ENCODE results near the gene LSM7. TPM values are rescaled to one million over a fixed set of nuclear protein-coding genes. Genes with fewer than 3 reads are reported as not detected.

Gene LSM7
- total RNA-seq, 1 experiment from 2014 or later = 97.3 TPM

DNA sequence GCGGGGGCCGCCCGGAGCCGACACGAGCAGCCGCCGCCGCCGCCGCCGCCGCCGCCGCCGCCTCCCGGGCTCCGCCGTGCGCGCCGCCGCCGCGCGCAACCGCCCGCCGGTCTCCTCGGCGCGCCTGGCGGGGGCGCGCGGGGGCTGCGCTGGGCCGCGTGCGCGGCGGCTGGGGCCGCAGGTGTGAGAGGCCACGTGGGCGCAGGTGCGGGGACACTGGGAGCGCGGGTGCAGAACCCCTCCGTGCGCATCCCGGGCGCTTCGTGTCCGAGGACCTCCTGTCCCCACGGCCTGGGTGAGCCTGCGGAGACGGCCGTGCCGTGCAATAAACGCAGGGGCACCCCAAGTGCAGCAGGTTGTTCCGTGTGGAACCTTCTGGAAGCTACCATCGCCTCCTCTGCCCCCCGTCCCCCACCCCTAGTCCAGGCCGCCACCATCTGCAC, 20.3 kb downstream of the LSM7 start, which contains the start of gene LINGO3:
Gene LINGO3 (minus strand): TSS at position 41 of the 443 bp plus-strand sequence. CDS start 16,378 bp downstream, outside the sequence.
- no peak within 1 kb of the TSS for H3K4me3 ChIP-seq (ENCODE audit: low read depth in 2 of 2, low read length in 2 of 2)
- TF ChIP-seq, protein P1, sequence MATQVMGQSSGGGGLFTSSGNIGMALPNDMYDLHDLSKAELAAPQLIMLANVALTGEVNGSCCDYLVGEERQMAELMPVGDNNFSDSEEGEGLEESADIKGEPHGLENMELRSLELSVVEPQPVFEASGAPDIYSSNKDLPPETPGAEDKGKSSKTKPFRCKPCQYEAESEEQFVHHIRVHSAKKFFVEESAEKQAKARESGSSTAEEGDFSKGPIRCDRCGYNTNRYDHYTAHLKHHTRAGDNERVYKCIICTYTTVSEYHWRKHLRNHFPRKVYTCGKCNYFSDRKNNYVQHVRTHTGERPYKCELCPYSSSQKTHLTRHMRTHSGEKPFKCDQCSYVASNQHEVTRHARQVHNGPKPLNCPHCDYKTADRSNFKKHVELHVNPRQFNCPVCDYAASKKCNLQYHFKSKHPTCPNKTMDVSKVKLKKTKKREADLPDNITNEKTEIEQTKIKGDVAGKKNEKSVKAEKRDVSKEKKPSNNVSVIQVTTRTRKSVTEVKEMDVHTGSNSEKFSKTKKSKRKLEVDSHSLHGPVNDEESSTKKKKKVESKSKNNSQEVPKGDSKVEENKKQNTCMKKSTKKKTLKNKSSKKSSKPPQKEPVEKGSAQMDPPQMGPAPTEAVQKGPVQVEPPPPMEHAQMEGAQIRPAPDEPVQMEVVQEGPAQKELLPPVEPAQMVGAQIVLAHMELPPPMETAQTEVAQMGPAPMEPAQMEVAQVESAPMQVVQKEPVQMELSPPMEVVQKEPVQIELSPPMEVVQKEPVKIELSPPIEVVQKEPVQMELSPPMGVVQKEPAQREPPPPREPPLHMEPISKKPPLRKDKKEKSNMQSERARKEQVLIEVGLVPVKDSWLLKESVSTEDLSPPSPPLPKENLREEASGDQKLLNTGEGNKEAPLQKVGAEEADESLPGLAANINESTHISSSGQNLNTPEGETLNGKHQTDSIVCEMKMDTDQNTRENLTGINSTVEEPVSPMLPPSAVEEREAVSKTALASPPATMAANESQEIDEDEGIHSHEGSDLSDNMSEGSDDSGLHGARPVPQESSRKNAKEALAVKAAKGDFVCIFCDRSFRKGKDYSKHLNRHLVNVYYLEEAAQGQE (IDR thresholded peaks at IDR 0.05; ENCODE audit: insufficient read depth in 1 of 2, low read depth in 2 of 2, low read length in 1 of 2) = no peak
- TF ChIP-seq TCF7L2 (IDR thresholded peaks at IDR 0.05; ENCODE audit: low read depth, low read length) = no peak
- no peak for TF ChIP-seq POLR2AphosphoS5 (IDR thresholded peaks at IDR 0.05; ENCODE audit: low read depth, low read length)
- no peak for TF ChIP-seq SIN3A (IDR thresholded peaks at IDR 0.05; ENCODE audit: borderline replicate concordance, insufficient read depth, low read depth, low read length)
- TF ChIP-seq, protein P2, sequence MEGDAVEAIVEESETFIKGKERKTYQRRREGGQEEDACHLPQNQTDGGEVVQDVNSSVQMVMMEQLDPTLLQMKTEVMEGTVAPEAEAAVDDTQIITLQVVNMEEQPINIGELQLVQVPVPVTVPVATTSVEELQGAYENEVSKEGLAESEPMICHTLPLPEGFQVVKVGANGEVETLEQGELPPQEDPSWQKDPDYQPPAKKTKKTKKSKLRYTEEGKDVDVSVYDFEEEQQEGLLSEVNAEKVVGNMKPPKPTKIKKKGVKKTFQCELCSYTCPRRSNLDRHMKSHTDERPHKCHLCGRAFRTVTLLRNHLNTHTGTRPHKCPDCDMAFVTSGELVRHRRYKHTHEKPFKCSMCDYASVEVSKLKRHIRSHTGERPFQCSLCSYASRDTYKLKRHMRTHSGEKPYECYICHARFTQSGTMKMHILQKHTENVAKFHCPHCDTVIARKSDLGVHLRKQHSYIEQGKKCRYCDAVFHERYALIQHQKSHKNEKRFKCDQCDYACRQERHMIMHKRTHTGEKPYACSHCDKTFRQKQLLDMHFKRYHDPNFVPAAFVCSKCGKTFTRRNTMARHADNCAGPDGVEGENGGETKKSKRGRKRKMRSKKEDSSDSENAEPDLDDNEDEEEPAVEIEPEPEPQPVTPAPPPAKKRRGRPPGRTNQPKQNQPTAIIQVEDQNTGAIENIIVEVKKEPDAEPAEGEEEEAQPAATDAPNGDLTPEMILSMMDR (IDR thresholded peaks at IDR 0.05) = no peak
- no peaks in the 10 kb centered on the region for H3K9me3 ChIP-seq (ENCODE audit: control insufficient read depth, insufficient read depth, low read depth, low read length)
- no TSS peak for BruUV-seq (replicated peaks)
- H3K27ac ChIP-seq (ENCODE audit: low read length) = no peak within 1 kb of the TSS
- DNase-seq (ENCODE audit: low read depth, low spot score) (no peak), ATAC-seq (no peak)
- H3K36me3 ChIP-seq (ENCODE audit: control insufficient read depth, insufficient read depth, low read length) = no peaks in the 10 kb centered on the region
- intact Hi-C loops (cut with micrococcal nuclease; ENCODE audit: unreplicated experiment) (no loop called here), in situ Hi-C loops (cut with HindIII; ENCODE audit: low pct_unique_long_range_greater_than_20kb, low sequenced_read_pairs) (no loop called here)
- POLR2A ChIA-PET = interaction anchor here (0.5 kb wide), 1 partner anchor 272 kb away, joined by 5 read pairs; no protein-coding TSS in a partner anchor
- peaks cover 2% of the 10 kb centered on the region for H3K4me1 ChIP-seq (ENCODE audit: control insufficient read depth, insufficient read depth, low read length)
- CTCF ChIA-PET = no interaction called here
- H3K27me3 ChIP-seq (ENCODE audit: control insufficient read depth, insufficient read depth, low read length) = no peaks in the 10 kb centered on the region

DNA sequence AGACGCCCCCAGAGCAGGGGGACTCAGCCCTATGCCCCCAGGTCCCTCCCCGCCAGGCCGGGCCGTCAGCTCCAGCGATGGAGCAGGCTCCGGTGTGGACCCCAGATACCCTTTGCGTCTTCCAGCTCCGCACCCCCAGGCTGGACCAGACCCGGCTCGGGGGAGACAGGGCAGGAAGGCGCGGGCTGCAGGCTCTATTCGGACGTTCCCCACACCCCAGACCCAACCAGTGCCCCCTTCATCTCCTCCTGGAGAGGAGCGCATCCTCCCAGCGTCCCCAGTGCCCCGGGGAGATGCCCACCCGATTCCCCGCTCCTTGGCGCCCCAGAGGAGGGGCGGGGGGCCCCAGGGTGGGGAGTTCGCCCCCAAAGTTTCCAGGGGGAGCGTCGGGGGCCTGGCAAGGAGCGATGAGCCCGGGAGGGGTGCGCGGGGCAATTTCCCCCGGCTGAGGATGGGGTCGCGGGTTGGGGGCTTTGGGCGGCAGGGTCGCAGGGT, 20.8 kb downstream of the LSM7 start:
- BruUV-seq (replicated peaks) = no TSS peak
- TF ChIP-seq, protein P1 (IDR thresholded peaks at IDR 0.05; ENCODE audit: insufficient read depth in 1 of 2, low read depth in 2 of 2, low read length in 1 of 2) = no peak
- TF ChIP-seq POLR2AphosphoS5 (IDR thresholded peaks at IDR 0.05; ENCODE audit: low read depth, low read length) = no peak
- TF ChIP-seq SIN3A (IDR thresholded peaks at IDR 0.05; ENCODE audit: borderline replicate concordance, insufficient read depth, low read depth, low read length) = no peak
- TF ChIP-seq, protein P2 (IDR thresholded peaks at IDR 0.05) = no peak
- no peak for TF ChIP-seq TCF7L2 (IDR thresholded peaks at IDR 0.05; ENCODE audit: low read depth, low read length)
- ChIA-PET CTCF (no interaction called here), POLR2A (no interaction called here)
- H3K27me3 ChIP-seq (ENCODE audit: control insufficient read depth, insufficient read depth, low read length) = no peaks in the 10 kb centered on the region
- no peak overlapping the region for H3K4me3 ChIP-seq (ENCODE audit: low read depth in 2 of 2, low read length in 2 of 2)
- H3K36me3 ChIP-seq (ENCODE audit: control insufficient read depth, insufficient read depth, low read length) = no peaks in the 10 kb centered on the region
- ATAC-seq (no peak), DNase-seq (ENCODE audit: low read depth, low spot score) (no peak)
- in situ Hi-C loops (cut with HindIII; ENCODE audit: low pct_unique_long_range_greater_than_20kb, low sequenced_read_pairs) = no loop called here
- H3K9me3 ChIP-seq (ENCODE audit: control insufficient read depth, insufficient read depth, low read depth, low read length) = no peaks in the 10 kb centered on the region
- no peak overlapping the region for H3K27ac ChIP-seq (ENCODE audit: low read length)
- intact Hi-C loops (cut with micrococcal nuclease; ENCODE audit: unreplicated experiment) = no loop called here
- H3K4me1 ChIP-seq (ENCODE audit: control insufficient read depth, insufficient read depth, low read length) = peaks cover 2% of the 10 kb centered on the region

All from Panc1 (cell line).